Fibroblast of lung (primary cell): ENCODE measurements around the gene HSF5.

Experiments
- EZH2 ChIP-seq: IDR thresholded peaks from 2 replicates; pipeline ENCODE4 v1.5.1; 2012; ENCODE audit warnings: low read length, control low read depth, mild to moderate bottlenecking; ENCODE audit errors: missing control alignments
- TF ChIP-seq, protein P1 (sequence below), 2 donors: IDR thresholded peaks in 1 of 2; conservative IDR thresholded peaks in 1 of 2; 1 replicate in 1 of 2; 2 replicates in 1 of 2; pipeline ENCODE4 v1.5.1; 2011 to 2012; ENCODE audit warnings: low read length in 2 of 2, control low read depth in 1 of 2, inconsistent platforms in 1 of 2, low read depth in 1 of 2, mild to moderate bottlenecking in 1 of 2

DNA sequence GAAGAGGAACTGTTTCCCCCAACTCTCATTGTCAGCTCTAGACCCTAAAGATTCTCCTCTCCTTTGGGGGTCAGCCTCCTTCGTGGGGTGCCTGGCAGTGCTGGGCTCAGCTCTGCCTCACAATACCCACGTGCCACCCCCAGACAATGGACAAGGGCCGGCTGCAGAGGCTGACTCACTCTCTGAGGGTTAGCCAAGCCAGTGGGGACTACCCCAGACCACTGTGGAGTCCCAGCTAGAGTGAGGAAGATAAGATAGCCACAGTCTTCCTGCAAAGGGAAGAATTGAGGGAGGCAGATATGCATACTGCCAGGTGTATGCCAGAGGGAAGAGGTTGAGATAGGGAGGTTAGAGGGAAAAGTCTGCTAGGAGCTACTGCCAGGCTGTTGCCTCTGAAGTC, 39.7 kb upstream of the HSF5 start:
- TF ChIP-seq, protein P1, sequence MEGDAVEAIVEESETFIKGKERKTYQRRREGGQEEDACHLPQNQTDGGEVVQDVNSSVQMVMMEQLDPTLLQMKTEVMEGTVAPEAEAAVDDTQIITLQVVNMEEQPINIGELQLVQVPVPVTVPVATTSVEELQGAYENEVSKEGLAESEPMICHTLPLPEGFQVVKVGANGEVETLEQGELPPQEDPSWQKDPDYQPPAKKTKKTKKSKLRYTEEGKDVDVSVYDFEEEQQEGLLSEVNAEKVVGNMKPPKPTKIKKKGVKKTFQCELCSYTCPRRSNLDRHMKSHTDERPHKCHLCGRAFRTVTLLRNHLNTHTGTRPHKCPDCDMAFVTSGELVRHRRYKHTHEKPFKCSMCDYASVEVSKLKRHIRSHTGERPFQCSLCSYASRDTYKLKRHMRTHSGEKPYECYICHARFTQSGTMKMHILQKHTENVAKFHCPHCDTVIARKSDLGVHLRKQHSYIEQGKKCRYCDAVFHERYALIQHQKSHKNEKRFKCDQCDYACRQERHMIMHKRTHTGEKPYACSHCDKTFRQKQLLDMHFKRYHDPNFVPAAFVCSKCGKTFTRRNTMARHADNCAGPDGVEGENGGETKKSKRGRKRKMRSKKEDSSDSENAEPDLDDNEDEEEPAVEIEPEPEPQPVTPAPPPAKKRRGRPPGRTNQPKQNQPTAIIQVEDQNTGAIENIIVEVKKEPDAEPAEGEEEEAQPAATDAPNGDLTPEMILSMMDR (conservative IDR thresholded peaks at IDR 0.05 in 1 of 2, IDR thresholded peaks at IDR 0.05 in 1 of 2; ENCODE audit: low read depth in 1 of 2, low read length in 2 of 2), result no peak
- no peak for TF ChIP-seq EZH2
